Posterior cingulate gyrus (tissue), 11 donors: Measurements from ENCODE around the gene DAB2IP.

Experiments
- DNase-seq, 10 donors: peaks; one replicate each; pipeline versions ENCODE4 v3.0.0 to v3.0.0-alpha.2; 2020 to 2021; ENCODE audit warnings: mixed read lengths in 3 of 10
- intact Hi-C: fragments of 100-400 bp; cut with DNase I; formaldehyde crosslinking; loops from one replicate; pipeline ENCODE4 v1.15.1; 2023

The DAB2IP gene

GRCh38 chr9:121691890-121692289 lies 40.5 kb downstream of the DAB2IP start:
- intact Hi-C loops = no loop called here
- peak in 1 of 10 donors; percentile 50 for DNase-seq

- intact Hi-C loops = no loop called here
- DNase-seq = peak in 2 of 10 donors; percentile 43 to 62
Measured at GRCh38 chr9:121692606-121693387, 41.4 kb downstream of the DAB2IP start.

GRCh38 chr9:121693388-121693670 lies 41.9 kb downstream of the DAB2IP start:
- DNase-seq = peak in 2 of 10 donors; percentile 33 to 45
- intact Hi-C loops = no loop called here

GRCh38 chr9:121694001-121694400 lies 42.6 kb downstream of the DAB2IP start:
- DNase-seq = peak in 1 of 10 donors; percentile 56
- intact Hi-C loops = no loop called here

- peak in 2 of 10 donors; percentile 55 to 61 for DNase-seq
Measured at GRCh38 chr9:121694600-121694999, 43.2 kb downstream of the DAB2IP start.

GRCh38 chr9:121696930-121697329 lies 45.5 kb downstream of the DAB2IP start:
- intact Hi-C loops = no loop called here
- no peak for DNase-seq

More at GRCh38 chr9:121694600-121694999, 43.2 kb downstream of the DAB2IP start:
- intact Hi-C loops = no loop called here

- intact Hi-C loops = no loop called here
- DNase-seq = peak in 5 of 10 donors; percentile 36 to 90 (median 87)
Measured at GRCh38 chr9:121698627-121699570, 47.5 kb downstream of the DAB2IP start.

GRCh38 chr9:121699571-121700164 lies 48.2 kb downstream of the DAB2IP start:
- no peak for DNase-seq

GRCh38 chr9:121700165-121700831 lies 48.9 kb downstream of the DAB2IP start:
- DNase-seq = peak in 8 of 10 donors; percentile 41 to 92 (median 54)
- intact Hi-C loops = no loop called here

More at GRCh38 chr9:121699571-121700164, 48.2 kb downstream of the DAB2IP start:
- intact Hi-C loops = no loop called here

GRCh38 chr9:121700832-121701419 lies 49.5 kb downstream of the DAB2IP start:
- DNase-seq = peak in 3 of 10 donors; percentile 30 to 88 (median 75)
- intact Hi-C loops = no loop called here

GRCh38 chr9:121701736-121702261 lies 50.4 kb downstream of the DAB2IP start:
- intact Hi-C loops = no loop called here
- no peak for DNase-seq

GRCh38 chr9:121703014-121703734 lies 51.7 kb downstream of the DAB2IP start:
- DNase-seq = no peak
- intact Hi-C loops = no loop called here

GRCh38 chr9:121704281-121704680 lies 52.8 kb downstream of the DAB2IP start:
- intact Hi-C loops = no loop called here
- DNase-seq = no peak

- no peak for DNase-seq
- intact Hi-C loops = no loop called here
Measured at GRCh38 chr9:121706149-121706750, 54.8 kb downstream of the DAB2IP start.

- DNase-seq = no peak
- intact Hi-C loops = no loop called here
Measured at GRCh38 chr9:121707477-121708424, 56.3 kb downstream of the DAB2IP start.

- intact Hi-C loops = no loop called here
- peak in 9 of 10 donors; percentile 40 to 94 (median 74) for DNase-seq
Measured at GRCh38 chr9:121708768-121709488, 57.5 kb downstream of the DAB2IP start.

GRCh38 chr9:121709798-121710197 lies 58.4 kb downstream of the DAB2IP start:
- DNase-seq = no peak
- intact Hi-C loops = no loop called here
